HG02870 (cell line): ENCODE results near the gene ARFGAP2.

Source experiments
- ATAC-seq: cut with Tn5 transposase; IDR thresholded peaks from one replicate; pipeline ENCODE4 v1.9.1; 2021; ENCODE audit warnings: mild to moderate bottlenecking, moderate library complexity; ENCODE audit not compliant: unreplicated experiment

The ARFGAP2 gene

GRCh38 chr11:47188259-47188658 is 11.6 kb upstream of the ARFGAP2 start:
- no peak for ATAC-seq

GRCh38 chr11:47187723-47188122 is 11.0 kb upstream of the ARFGAP2 start:
- no peak for ATAC-seq

GRCh38 chr11:47186700-47187695 is 10.3 kb upstream of the ARFGAP2 start:
- ATAC-seq = no peak

- ATAC-seq = peak; percentile 53
Measured at GRCh38 chr11:47186076-47186699, 9.5 kb upstream of the ARFGAP2 start, which contains the start of gene PACSIN3. Gene PACSIN3, minus strand, starts transcription at chr11:47186434. Its CDS starts 3,707 bp downstream, at chr11:47182727.

GRCh38 chr11:47185305-47186075 is 8.8 kb upstream of the ARFGAP2 start:
- ATAC-seq = peak; percentile 14

GRCh38 chr11:47184711-47185304 is 8.1 kb upstream of the ARFGAP2 start:
- no peak for ATAC-seq

GRCh38 chr11:47183969-47184368 is 7.3 kb upstream of the ARFGAP2 start:
- ATAC-seq = no peak

- ATAC-seq = no peak
Measured at GRCh38 chr11:47183031-47183856, 6.6 kb upstream of the ARFGAP2 start.

- no peak for ATAC-seq
Measured at GRCh38 chr11:47182380-47182779, 5.7 kb upstream of the ARFGAP2 start.

- no peak for ATAC-seq
Measured at GRCh38 chr11:47181271-47181670, 4.6 kb upstream of the ARFGAP2 start.

GRCh38 chr11:47180006-47180787 is 3.5 kb upstream of the ARFGAP2 start:
- ATAC-seq = no peak

GRCh38 chr11:47179655-47179991 is 2.9 kb upstream of the ARFGAP2 start:
- ATAC-seq = no peak

- no peak for ATAC-seq
Measured at GRCh38 chr11:47178737-47179654, 2.3 kb upstream of the ARFGAP2 start.

- ATAC-seq = no peak
Measured at GRCh38 chr11:47178316-47178715, 1.6 kb upstream of the ARFGAP2 start.

- ATAC-seq = no peak
Measured at GRCh38 chr11:47177846-47178245, 1.2 kb upstream of the ARFGAP2 start.

- peak; percentile 44 for ATAC-seq
Measured at GRCh38 chr11:47177229-47177845, 658 bp upstream of the ARFGAP2 start.

- no peak for ATAC-seq
Measured at GRCh38 chr11:47175746-47176327, 842 bp downstream of the ARFGAP2 start.
